ENCODE results near the gene SYVN1.

SYVN1 gene

DNA sequence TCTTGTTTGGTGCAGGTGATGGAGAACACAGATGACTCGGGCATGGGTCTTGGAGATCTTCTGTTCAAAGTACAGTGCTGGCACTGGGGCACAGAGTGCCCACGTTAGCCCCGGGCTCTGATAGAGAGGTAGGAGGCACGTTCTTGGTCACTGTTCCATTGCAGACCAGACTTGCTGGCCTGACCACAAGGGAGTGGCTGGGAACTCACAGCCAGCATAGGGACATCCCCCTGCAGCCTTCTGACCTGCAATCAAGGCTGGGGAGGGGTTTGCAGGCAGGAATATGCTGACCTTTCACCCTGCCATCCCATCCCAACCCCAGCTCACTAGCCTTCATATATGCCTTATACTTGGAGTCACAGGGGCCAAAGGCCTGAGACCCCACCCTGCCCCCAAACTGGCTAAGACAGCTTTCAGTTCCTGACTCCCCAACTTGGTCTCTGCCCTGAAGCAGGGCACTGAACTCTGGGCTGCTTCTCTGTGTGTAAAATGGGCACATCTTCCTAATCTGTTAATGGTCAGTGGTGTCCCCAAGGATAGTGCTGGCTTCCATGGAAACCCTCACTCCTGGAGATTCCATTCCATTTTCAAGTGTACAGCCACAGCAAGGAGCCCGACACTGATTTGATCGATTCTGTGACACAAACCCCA, 7.6 kb downstream of the SYVN1 start:
- H3K9ac ChIP-seq (ENCODE audit: low read length): no peak overlapping the region
- no peaks in the 10 kb centered on the region for H3K27me3 ChIP-seq (ENCODE audit: insufficient read depth, low read length)
- H3K27ac ChIP-seq (ENCODE audit: low read depth, low read length, poor library complexity, severe bottlenecking): peak overlapping the region; percentile 43
- peaks cover 7% of the 10 kb centered on the region for H3K79me2 ChIP-seq (ENCODE audit: insufficient read depth, low read length)
- H3K9me3 ChIP-seq (ENCODE audit: low read length): no peaks in the 10 kb centered on the region
- TF ChIP-seq EZH2 (IDR thresholded peaks at IDR 0.05; ENCODE audit: borderline replicate concordance, low read length): no peak
- TF ChIP-seq, protein P1, sequence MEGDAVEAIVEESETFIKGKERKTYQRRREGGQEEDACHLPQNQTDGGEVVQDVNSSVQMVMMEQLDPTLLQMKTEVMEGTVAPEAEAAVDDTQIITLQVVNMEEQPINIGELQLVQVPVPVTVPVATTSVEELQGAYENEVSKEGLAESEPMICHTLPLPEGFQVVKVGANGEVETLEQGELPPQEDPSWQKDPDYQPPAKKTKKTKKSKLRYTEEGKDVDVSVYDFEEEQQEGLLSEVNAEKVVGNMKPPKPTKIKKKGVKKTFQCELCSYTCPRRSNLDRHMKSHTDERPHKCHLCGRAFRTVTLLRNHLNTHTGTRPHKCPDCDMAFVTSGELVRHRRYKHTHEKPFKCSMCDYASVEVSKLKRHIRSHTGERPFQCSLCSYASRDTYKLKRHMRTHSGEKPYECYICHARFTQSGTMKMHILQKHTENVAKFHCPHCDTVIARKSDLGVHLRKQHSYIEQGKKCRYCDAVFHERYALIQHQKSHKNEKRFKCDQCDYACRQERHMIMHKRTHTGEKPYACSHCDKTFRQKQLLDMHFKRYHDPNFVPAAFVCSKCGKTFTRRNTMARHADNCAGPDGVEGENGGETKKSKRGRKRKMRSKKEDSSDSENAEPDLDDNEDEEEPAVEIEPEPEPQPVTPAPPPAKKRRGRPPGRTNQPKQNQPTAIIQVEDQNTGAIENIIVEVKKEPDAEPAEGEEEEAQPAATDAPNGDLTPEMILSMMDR (IDR thresholded peaks at IDR 0.05; ENCODE audit: low read length): no peak
- H3K9me2 ChIP-seq (ENCODE audit: low read depth, low read length): no peaks in the 10 kb centered on the region
- peaks cover 81% of the 10 kb centered on the region for H3K36me3 ChIP-seq (ENCODE audit: insufficient read depth, low read length)
- H2AFZ ChIP-seq (ENCODE audit: low read length): no peak overlapping the region
- H3K4me3 ChIP-seq (ENCODE audit: low read depth, low read length, poor library complexity, severe bottlenecking): no peak overlapping the region
- peaks cover 23% of the 10 kb centered on the region; the same call in 1 of the 2 replicates for H3F3A ChIP-seq (ENCODE audit: insufficient read depth, low read length)
- H4K20me1 ChIP-seq (ENCODE audit: insufficient read depth, low read length): no peaks in the 10 kb centered on the region
- peaks cover 33% of the 10 kb centered on the region for H3K4me1 ChIP-seq (ENCODE audit: insufficient read depth, low read length, severe bottlenecking)
- H3K4me2 ChIP-seq (ENCODE audit: low read length): no peak overlapping the region

DNA sequence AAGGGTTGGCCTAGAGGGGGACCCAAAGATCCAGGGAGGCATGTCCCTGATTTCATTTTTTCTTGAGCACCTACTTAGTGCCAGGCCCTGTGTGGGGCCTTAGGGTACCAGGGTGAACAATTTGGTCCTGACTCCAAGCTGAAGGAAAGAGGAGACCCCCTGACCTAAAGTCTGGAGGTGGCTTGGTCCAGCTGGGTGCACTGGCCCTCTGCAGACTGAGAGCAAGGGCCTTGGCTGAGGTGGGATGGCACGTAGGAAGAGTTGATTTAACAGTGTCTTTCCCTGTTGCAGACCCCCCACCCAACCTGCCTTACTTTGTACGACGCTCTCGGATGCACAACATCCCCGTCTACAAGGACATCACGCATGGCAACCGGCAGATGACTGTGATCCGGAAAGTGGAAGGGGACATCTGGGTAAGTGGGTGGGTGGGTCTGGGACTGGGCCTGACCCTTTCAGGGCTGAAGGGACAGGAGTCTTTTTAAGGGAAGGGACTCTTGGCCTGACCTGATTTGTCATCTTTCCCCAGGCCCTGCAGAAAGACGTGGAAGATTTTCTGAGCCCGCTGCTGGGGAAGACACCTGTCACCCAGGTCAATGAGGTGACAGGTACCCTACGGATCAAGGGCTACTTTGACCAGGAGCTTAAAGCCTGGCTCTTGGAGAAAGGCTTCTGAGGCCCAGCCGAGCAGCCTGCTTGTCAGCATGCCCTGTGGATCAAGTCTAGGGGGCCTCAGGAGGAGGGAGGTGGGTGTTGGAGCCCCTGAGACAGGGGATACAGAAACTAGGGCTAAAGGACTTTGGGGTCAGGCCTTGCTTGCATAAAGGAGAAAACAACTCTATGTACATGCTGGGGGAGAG, 8.9 kb downstream of the SYVN1 start:
- peaks cover 29% of the 10 kb centered on the region for H3K4me1 ChIP-seq (ENCODE audit: insufficient read depth, low read length, severe bottlenecking)
- H3K4me3 ChIP-seq (ENCODE audit: low read depth, low read length, poor library complexity, severe bottlenecking): no peak overlapping the region
- TF ChIP-seq EZH2 (IDR thresholded peaks at IDR 0.05; ENCODE audit: borderline replicate concordance, low read length): no peak
- TF ChIP-seq, protein P1 (IDR thresholded peaks at IDR 0.05; ENCODE audit: low read length): no peak
- peaks cover 19% of the 10 kb centered on the region for H3K79me2 ChIP-seq (ENCODE audit: insufficient read depth, low read length)
- H3K36me3 ChIP-seq (ENCODE audit: insufficient read depth, low read length): peaks cover 81% of the 10 kb centered on the region
- no peak overlapping the region for H2AFZ ChIP-seq (ENCODE audit: low read length)
- no peak overlapping the region for H3K27ac ChIP-seq (ENCODE audit: low read depth, low read length, poor library complexity, severe bottlenecking)
- peaks cover 23% of the 10 kb centered on the region; the same call in 1 of the 2 replicates for H3F3A ChIP-seq (ENCODE audit: insufficient read depth, low read length)
- no peaks in the 10 kb centered on the region for H3K9me3 ChIP-seq (ENCODE audit: low read length)
- no peaks in the 10 kb centered on the region for H3K27me3 ChIP-seq (ENCODE audit: insufficient read depth, low read length)
- H3K4me2 ChIP-seq (ENCODE audit: low read length): no peak overlapping the region
- no peaks in the 10 kb centered on the region for H4K20me1 ChIP-seq (ENCODE audit: insufficient read depth, low read length)
- H3K9ac ChIP-seq (ENCODE audit: low read length): no peak overlapping the region
- no peaks in the 10 kb centered on the region for H3K9me2 ChIP-seq (ENCODE audit: low read depth, low read length)

DNA sequence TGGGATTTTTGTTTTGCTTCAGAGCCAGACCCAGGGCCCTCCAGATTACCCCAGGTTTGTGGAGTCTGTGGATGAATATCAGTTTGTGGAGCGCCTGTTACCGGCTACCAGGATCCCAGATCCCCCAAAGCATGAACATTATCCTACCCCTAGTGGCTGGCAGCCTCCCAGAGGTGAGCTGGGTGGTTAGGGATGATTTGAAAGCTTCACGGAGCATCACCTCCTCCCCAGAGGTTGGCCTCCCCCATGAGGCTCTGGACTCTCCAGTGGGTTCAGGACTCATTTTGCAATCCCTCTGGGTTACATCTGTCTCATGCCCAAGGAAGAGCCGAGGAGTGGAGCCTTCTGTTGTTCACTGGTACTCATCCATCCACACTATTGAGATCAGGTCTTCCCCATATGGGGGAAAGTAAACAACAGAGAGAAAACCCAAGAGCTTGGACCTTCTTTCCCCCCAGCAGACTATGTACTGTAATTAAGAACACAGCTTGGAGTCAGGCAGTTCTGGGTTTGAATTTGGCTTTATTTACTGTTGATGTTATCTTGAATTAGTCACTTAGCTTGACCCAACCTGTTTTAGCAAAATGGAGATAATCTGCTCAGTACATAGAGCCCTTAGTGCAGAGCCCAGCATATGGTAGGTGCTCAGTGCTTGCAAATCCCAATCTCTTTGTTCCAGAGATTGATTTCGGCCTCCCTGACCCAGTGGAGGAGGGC, 9.7 kb downstream of the SYVN1 start:
- TF ChIP-seq, protein P1 (IDR thresholded peaks at IDR 0.05; ENCODE audit: low read length): no peak
- TF ChIP-seq EZH2 (IDR thresholded peaks at IDR 0.05; ENCODE audit: borderline replicate concordance, low read length): no peak
- Histone ChIP-seq H3K79me2 (ENCODE audit: insufficient read depth, low read length) (peaks cover 19% of the 10 kb centered on the region), H3K4me2 (ENCODE audit: low read length) (no peak overlapping the region), H3K9me2 (ENCODE audit: low read depth, low read length) (no peaks in the 10 kb centered on the region), H3K4me3 (ENCODE audit: low read depth, low read length, poor library complexity, severe bottlenecking) (no peak overlapping the region), H3K27ac (ENCODE audit: low read depth, low read length, poor library complexity, severe bottlenecking) (peak overlapping the region; percentile 11), H3K36me3 (ENCODE audit: insufficient read depth, low read length) (peaks cover 81% of the 10 kb centered on the region), H2AFZ (ENCODE audit: low read length) (no peak overlapping the region), H3F3A (ENCODE audit: insufficient read depth, low read length) (peaks cover 23% of the 10 kb centered on the region; the same call in 1 of the 2 replicates), H3K9me3 (ENCODE audit: low read length) (no peaks in the 10 kb centered on the region), H4K20me1 (ENCODE audit: insufficient read depth, low read length) (no peaks in the 10 kb centered on the region), H3K4me1 (ENCODE audit: insufficient read depth, low read length, severe bottlenecking) (peaks cover 31% of the 10 kb centered on the region), H3K9ac (ENCODE audit: low read length) (no peak overlapping the region), H3K27me3 (ENCODE audit: insufficient read depth, low read length) (no peaks in the 10 kb centered on the region)

Data from OCI-LY1 (cell line).